Neuron (in vitro differentiated cells): ENCODE data around the gene DNAAF6.
A peak's percentile ranks its signal among the peaks of the same experiment; 100 is the strongest.
"Not testable (repeated sequence)": the region's sequence is repeated elsewhere in the genome, so short reads cannot be mapped to it uniquely, and the experiment has no call there.

ENCODE experiments used
- H2AFZ ChIP-seq: one replicate; pipeline ENCODE4 v1.6.1; 2013; ENCODE audit warnings: low read depth, mild to moderate bottlenecking, inconsistent platforms, low read length, moderate library complexity
- H3K27me3 ChIP-seq: one replicate; pipeline ENCODE4 v1.6.1; 2013; ENCODE audit warnings: low read length; ENCODE audit not compliant: insufficient read depth
- H3K36me3 ChIP-seq: one replicate; pipeline ENCODE4 v1.6.1; 2013; ENCODE audit warnings: low read length; ENCODE audit not compliant: insufficient read depth
- H3K4me1 ChIP-seq: one replicate; pipeline ENCODE4 v1.6.1; 2013; ENCODE audit warnings: low read length; ENCODE audit not compliant: insufficient read depth
- H3K4me3 ChIP-seq: 2 replicates; pipeline ENCODE4 v1.5.1; 2013; ENCODE audit warnings: mild to moderate bottlenecking, low read length, moderate library complexity
- H3K9me3 ChIP-seq: one replicate; pipeline ENCODE4 v1.6.1; 2013; ENCODE audit warnings: low read length

Gene DNAAF6

GRCh38 chrX:107205770-107206696 is at the start of gene DNAAF6, which contains the start of gene NUP62CL:
Gene DNAAF6 (plus strand): TSS chrX:107206611. CDS start chrX:107212876, 6,265 bp downstream.
Gene NUP62CL (minus strand): TSS chrX:107206433. CDS start chrX:107175146, 31,287 bp downstream.
- Histone ChIP-seq H2AFZ (peak within 1 kb of the TSS; percentile 38), H3K36me3 (no peaks in the 10 kb centered on the region), H3K27me3 (no peaks in the 10 kb centered on the region), H3K4me1 (no peaks in the 10 kb centered on the region), H3K9me3 (no peaks in the 10 kb centered on the region), H3K4me3 (peak within 1 kb of the TSS; percentile 48)

GRCh38 chrX:107157618-107158017 is 48.8 kb upstream of the DNAAF6 start:
- not testable (repeated sequence) for H2AFZ ChIP-seq, H3K27me3 ChIP-seq, H3K4me3 ChIP-seq, H3K4me1 ChIP-seq, H3K36me3 ChIP-seq, H3K9me3 ChIP-seq

DNA sequence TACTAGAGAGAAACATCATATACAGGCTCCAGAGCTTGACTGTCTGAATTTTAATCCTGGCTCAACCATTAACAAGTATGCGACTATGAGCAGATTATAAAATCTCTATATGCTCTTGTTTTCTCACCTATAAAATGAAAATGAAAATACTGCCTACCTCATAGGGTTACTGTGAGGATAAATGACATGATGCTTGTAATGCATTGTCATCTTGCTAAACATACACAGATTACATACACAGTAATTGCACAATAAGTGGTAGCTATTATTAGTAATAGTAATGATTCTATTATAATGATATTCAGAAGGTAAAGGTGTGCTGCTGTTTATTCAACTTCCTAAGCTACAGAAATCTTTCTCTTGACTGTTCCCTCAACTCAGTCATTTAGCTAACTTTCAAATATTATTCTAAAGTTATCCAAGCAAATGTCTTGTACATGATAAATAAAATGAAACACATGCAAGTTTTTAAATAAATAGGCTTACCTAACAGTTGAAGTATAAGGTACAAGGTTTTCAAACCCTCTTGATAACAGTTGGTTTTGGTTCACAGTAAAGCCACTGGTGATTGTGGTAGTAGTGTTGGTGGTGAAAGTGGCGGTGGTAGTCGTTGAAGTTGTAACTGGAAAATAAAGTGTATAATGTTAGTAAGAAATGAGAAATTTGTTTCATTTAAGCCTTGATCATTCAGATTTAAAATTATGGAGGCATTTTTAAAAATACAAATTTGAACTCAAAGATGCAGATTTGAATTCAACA is 39.1 kb upstream of the DNAAF6 start:
- H2AFZ ChIP-seq, result no peak overlapping the region
- no peaks in the 10 kb centered on the region for H3K9me3 ChIP-seq
- no peaks in the 10 kb centered on the region for H3K27me3 ChIP-seq
- H3K4me1 ChIP-seq, result no peaks in the 10 kb centered on the region
- no peak overlapping the region for H3K4me3 ChIP-seq
- H3K36me3 ChIP-seq, result no peaks in the 10 kb centered on the region

GRCh38 chrX:107168257-107168656 is 38.2 kb upstream of the DNAAF6 start:
- no peak overlapping the region for H2AFZ ChIP-seq
- no peaks in the 10 kb centered on the region for H3K4me1 ChIP-seq
- no peak overlapping the region for H3K4me3 ChIP-seq
- no peaks in the 10 kb centered on the region for H3K9me3 ChIP-seq
- H3K27me3 ChIP-seq, result no peaks in the 10 kb centered on the region
- H3K36me3 ChIP-seq, result no peaks in the 10 kb centered on the region

DNA sequence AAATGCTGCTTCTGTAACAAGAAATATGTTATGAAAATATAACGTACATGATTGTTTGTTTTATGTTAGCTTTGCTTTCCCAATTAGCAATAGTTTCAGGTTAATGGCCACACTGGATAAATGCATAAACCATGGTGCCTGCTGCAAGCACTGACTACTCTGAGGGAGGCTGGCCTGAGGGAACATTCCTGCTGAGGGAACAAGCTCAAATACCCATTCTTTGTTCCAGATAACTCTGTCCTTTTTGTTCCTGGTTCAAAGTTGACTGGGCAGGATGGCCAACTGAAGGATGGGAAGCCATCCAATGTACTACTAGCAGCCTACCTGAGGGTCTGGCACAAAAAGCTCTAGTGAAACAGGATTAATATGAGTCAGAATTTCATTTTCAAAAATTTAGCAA is 37.7 kb upstream of the DNAAF6 start:
- no peaks in the 10 kb centered on the region for H3K4me1 ChIP-seq
- H3K27me3 ChIP-seq, result no peaks in the 10 kb centered on the region
- no peak overlapping the region for H2AFZ ChIP-seq
- H3K4me3 ChIP-seq, result no peak overlapping the region
- no peaks in the 10 kb centered on the region for H3K36me3 ChIP-seq
- H3K9me3 ChIP-seq, result no peaks in the 10 kb centered on the region

DNA sequence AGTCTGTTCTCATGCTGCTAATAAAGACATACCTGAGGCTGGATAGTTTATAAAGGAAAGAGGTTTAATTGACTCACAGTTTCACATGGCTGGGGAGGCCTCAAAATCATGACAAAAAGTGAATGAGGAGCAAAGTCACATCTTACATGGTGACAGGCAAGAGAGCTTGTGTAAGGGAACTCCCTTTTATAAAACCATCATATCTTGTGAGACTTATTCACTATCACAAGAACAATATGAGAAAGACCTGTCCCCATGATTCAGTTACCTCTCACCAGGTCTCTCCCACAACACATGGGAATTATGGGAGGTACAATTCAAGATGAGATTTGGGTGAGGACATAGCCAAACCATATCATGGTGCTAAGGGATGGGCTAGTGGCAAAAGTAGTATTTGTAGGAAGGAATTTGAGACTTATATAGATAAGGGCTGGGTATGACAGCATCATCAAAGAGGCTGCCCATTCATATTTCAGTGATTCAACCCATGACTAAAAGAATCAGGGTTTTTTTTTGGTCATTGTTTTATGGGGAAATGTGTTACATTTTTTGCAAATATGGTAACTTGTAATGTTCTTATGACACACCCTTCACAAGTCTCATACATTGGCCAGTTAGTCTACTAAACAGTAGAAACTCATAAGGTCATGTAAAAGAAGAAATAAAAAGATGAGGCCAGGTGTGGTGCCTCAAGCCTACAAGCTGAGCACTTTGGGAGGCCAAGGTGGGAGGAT is 34.9 kb upstream of the DNAAF6 start:
- Histone ChIP-seq H3K27me3 (no peaks in the 10 kb centered on the region), H3K4me3 (no peak overlapping the region), H3K36me3 (no peaks in the 10 kb centered on the region), H3K4me1 (no peaks in the 10 kb centered on the region), H2AFZ (no peak overlapping the region), H3K9me3 (no peaks in the 10 kb centered on the region)

- Histone ChIP-seq H3K4me3 (no peak overlapping the region), H3K36me3 (no peaks in the 10 kb centered on the region), H2AFZ (no peak overlapping the region)
Observed at GRCh38 chrX:107197319-107197718, 9.1 kb upstream of the DNAAF6 start.

DNA sequence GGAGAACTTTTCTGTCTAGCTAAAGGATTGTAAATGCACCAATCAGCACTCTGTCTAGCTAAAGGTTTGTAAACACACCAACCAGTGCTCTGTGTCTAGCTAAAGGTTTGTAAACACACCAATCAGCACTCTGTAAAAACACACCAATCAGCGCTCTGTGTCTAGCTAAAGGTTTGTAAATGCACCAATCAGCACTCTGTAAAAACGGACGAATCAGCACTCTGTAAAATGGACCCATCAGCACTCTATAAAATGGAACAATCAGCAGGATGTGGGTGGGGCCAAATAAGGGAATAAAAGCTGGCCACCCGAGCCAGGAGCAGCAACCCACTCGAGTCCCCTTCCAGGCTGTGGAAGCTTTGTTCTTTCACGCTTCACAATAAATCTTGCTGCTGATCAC is 8.3 kb upstream of the DNAAF6 start:
- not testable (repeated sequence) for H3K4me3 ChIP-seq, H2AFZ ChIP-seq, H3K4me1 ChIP-seq, H3K27me3 ChIP-seq, H3K9me3 ChIP-seq, H3K36me3 ChIP-seq

More at GRCh38 chrX:107197319-107197718, 9.1 kb upstream of the DNAAF6 start:
- Histone ChIP-seq H3K27me3 (no peaks in the 10 kb centered on the region), H3K9me3 (no peaks in the 10 kb centered on the region), H3K4me1 (no peaks in the 10 kb centered on the region)

GRCh38 chrX:107199491-107199890 is 6.9 kb upstream of the DNAAF6 start:
- H3K36me3 ChIP-seq, result no peaks in the 10 kb centered on the region
- H3K9me3 ChIP-seq, result no peaks in the 10 kb centered on the region
- H3K27me3 ChIP-seq, result no peaks in the 10 kb centered on the region
- H2AFZ ChIP-seq, result no peak overlapping the region
- no peaks in the 10 kb centered on the region for H3K4me1 ChIP-seq
- H3K4me3 ChIP-seq, result no peak overlapping the region

- Histone ChIP-seq H3K27me3 (no peaks in the 10 kb centered on the region), H3K9me3 (no peaks in the 10 kb centered on the region), H2AFZ (no peak overlapping the region)
Observed at GRCh38 chrX:107204068-107204605, 2.3 kb upstream of the DNAAF6 start.

DNA sequence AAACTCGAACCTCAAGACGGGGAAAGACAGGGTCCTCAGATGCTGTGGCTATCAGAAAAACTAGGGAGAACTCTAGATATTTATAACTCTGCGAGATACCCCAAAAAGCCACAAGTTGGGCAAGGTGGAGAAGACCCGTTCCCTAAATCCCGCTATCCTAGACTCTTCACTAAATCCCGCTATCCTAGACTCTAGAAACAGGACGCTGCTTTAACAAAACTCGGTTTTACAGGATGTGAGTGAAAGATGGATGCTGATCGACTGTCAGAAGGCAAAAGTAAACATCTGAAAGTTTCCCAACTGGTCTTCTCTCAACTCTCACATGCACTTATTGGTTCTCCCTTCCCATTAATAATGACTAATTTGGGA is 270 bp downstream of the DNAAF6 start:
- peak overlapping the region; percentile 48 for H3K4me3 ChIP-seq

More at GRCh38 chrX:107204068-107204605, 2.3 kb upstream of the DNAAF6 start:
- H3K36me3 ChIP-seq, result no peaks in the 10 kb centered on the region
- H3K4me1 ChIP-seq, result no peaks in the 10 kb centered on the region
- H3K4me3 ChIP-seq, result no peak overlapping the region

DNA sequence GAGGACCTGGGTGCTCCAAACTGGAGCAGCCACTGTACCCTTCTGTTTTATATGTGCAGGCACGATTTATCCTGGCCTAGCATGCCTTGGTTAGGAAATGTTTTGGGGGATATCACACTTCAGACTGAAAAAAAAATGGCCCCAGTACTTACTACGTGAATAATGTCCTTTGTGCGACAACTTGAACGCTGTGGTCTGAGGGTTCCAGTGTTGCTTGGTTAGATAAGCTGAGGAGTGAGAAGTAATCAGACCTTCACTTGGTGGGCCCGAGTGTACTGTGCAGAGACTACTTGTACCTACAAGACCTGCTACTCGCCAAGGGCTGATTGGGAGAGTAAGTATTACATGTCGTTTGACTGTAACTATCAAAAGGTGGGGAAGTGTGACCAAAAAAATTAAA is 678 bp downstream of the DNAAF6 start:
- Histone ChIP-seq H3K27me3 (no peaks in the 10 kb centered on the region), H3K36me3 (no peaks in the 10 kb centered on the region), H3K4me3 (no peak overlapping the region), H3K4me1 (no peaks in the 10 kb centered on the region), H3K9me3 (no peaks in the 10 kb centered on the region), H2AFZ (no peak overlapping the region)

More for the DNA sequence above, 270 bp downstream of the DNAAF6 start:
- H3K27me3 ChIP-seq, result no peaks in the 10 kb centered on the region
- H3K36me3 ChIP-seq, result no peaks in the 10 kb centered on the region
- H3K4me1 ChIP-seq, result no peaks in the 10 kb centered on the region
- no peak overlapping the region for H2AFZ ChIP-seq
- no peaks in the 10 kb centered on the region for H3K9me3 ChIP-seq
